ENCODE measurements around the gene RBM33. TPM values are rescaled to one million over a fixed set of nuclear protein-coding genes. Genes with fewer than 3 reads are reported as not detected.

Gene RBM33
- total RNA-seq, 1 experiment from 2014 or later: 61.1 TPM

GRCh38 chr7:155764438-155764793 is 120.0 kb downstream of the RBM33 start:
- BruUV-seq (replicated peaks): no TSS peak
- CTCF ChIA-PET: no interaction called here
- H3K36me3 ChIP-seq (ENCODE audit: control insufficient read depth, insufficient read depth, low read length): peaks cover 11% of the 10 kb centered on the region

DNA sequence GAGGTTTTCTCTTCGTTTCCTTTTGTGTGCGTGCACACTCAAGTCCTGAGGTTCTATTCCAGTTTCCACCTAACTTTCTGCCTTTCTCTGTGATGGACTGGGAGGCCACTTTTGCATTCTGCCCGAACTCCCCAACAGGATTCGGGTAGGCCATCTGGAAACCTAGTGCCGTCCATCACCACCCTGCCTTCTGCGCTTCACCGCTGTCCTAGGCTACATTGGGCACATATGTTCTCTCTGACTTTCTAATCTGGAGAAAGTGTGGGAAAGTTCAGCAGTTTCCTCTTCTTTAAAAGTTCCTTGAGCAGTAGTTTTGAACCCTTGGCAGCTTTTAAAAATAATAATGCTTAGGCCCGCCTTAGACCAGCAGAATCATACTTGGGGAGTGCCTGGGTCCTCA is 121.0 kb downstream of the RBM33 start:
- DNase-seq (ENCODE audit: low read depth, low spot score): no peak
- ChIA-PET POLR2A (no interaction called here), CTCF (no interaction called here)
- Histone ChIP-seq H3K4me3 (ENCODE audit: low read depth in 2 of 2, low read length in 2 of 2) (no peak overlapping the region), H3K9me3 (ENCODE audit: control insufficient read depth, insufficient read depth, low read depth, low read length) (no peaks in the 10 kb centered on the region), H3K36me3 (ENCODE audit: control insufficient read depth, insufficient read depth, low read length) (peaks cover 8% of the 10 kb centered on the region), H3K27me3 (ENCODE audit: control insufficient read depth, insufficient read depth, low read length) (no peaks in the 10 kb centered on the region), H3K27ac (ENCODE audit: low read length) (no peak overlapping the region), H3K4me1 (ENCODE audit: control insufficient read depth, insufficient read depth, low read length) (no peaks in the 10 kb centered on the region)
- TF ChIP-seq CTCF (IDR thresholded peaks at IDR 0.05) (no peak), SIN3A (IDR thresholded peaks at IDR 0.05; ENCODE audit: borderline replicate concordance, insufficient read depth, low read depth, low read length) (no peak), TCF7L2 (IDR thresholded peaks at IDR 0.05; ENCODE audit: low read depth, low read length) (no peak), POLR2AphosphoS5 (IDR thresholded peaks at IDR 0.05; ENCODE audit: low read depth, low read length) (no peak)
- TF ChIP-seq, protein P1, sequence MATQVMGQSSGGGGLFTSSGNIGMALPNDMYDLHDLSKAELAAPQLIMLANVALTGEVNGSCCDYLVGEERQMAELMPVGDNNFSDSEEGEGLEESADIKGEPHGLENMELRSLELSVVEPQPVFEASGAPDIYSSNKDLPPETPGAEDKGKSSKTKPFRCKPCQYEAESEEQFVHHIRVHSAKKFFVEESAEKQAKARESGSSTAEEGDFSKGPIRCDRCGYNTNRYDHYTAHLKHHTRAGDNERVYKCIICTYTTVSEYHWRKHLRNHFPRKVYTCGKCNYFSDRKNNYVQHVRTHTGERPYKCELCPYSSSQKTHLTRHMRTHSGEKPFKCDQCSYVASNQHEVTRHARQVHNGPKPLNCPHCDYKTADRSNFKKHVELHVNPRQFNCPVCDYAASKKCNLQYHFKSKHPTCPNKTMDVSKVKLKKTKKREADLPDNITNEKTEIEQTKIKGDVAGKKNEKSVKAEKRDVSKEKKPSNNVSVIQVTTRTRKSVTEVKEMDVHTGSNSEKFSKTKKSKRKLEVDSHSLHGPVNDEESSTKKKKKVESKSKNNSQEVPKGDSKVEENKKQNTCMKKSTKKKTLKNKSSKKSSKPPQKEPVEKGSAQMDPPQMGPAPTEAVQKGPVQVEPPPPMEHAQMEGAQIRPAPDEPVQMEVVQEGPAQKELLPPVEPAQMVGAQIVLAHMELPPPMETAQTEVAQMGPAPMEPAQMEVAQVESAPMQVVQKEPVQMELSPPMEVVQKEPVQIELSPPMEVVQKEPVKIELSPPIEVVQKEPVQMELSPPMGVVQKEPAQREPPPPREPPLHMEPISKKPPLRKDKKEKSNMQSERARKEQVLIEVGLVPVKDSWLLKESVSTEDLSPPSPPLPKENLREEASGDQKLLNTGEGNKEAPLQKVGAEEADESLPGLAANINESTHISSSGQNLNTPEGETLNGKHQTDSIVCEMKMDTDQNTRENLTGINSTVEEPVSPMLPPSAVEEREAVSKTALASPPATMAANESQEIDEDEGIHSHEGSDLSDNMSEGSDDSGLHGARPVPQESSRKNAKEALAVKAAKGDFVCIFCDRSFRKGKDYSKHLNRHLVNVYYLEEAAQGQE (IDR thresholded peaks at IDR 0.05; ENCODE audit: insufficient read depth in 1 of 2, low read depth in 2 of 2, low read length in 1 of 2): no peak
- in situ Hi-C loops (cut with HindIII; ENCODE audit: low pct_unique_long_range_greater_than_20kb, low sequenced_read_pairs): no loop called here
- intact Hi-C loops (cut with micrococcal nuclease; ENCODE audit: unreplicated experiment): no loop called here
- no peak for ATAC-seq
- no TSS peak for BruUV-seq (replicated peaks)

More at GRCh38 chr7:155764438-155764793, 120.0 kb downstream of the RBM33 start:
- H3K27me3 ChIP-seq (ENCODE audit: control insufficient read depth, insufficient read depth, low read length): no peaks in the 10 kb centered on the region
- no peak overlapping the region for H3K27ac ChIP-seq (ENCODE audit: low read length)
- no peaks in the 10 kb centered on the region for H3K4me1 ChIP-seq (ENCODE audit: control insufficient read depth, insufficient read depth, low read length)
- no peak overlapping the region for H3K4me3 ChIP-seq (ENCODE audit: low read depth in 2 of 2, low read length in 2 of 2)
- H3K9me3 ChIP-seq (ENCODE audit: control insufficient read depth, insufficient read depth, low read depth, low read length): no peaks in the 10 kb centered on the region
- intact Hi-C loops (cut with micrococcal nuclease; ENCODE audit: unreplicated experiment) (no loop called here), in situ Hi-C loops (cut with HindIII; ENCODE audit: low pct_unique_long_range_greater_than_20kb, low sequenced_read_pairs) (no loop called here)
- ATAC-seq: no peak
- TF ChIP-seq POLR2AphosphoS5 (IDR thresholded peaks at IDR 0.05; ENCODE audit: low read depth, low read length): no peak
- TF ChIP-seq, protein P1 (IDR thresholded peaks at IDR 0.05; ENCODE audit: insufficient read depth in 1 of 2, low read depth in 2 of 2, low read length in 1 of 2): no peak
- no peak for TF ChIP-seq TCF7L2 (IDR thresholded peaks at IDR 0.05; ENCODE audit: low read depth, low read length)
- TF ChIP-seq SIN3A (IDR thresholded peaks at IDR 0.05; ENCODE audit: borderline replicate concordance, insufficient read depth, low read depth, low read length): no peak
- no peak for TF ChIP-seq CTCF (IDR thresholded peaks at IDR 0.05)
- no peak for DNase-seq (ENCODE audit: low read depth, low spot score)
- POLR2A ChIA-PET: no interaction called here
